Mesenchymal stem cell (in vitro differentiated cells and primary cell): ENCODE results near the gene BAZ1B.
"Not testable (repeated sequence)": the region's sequence is repeated elsewhere in the genome, so short reads cannot be mapped to it uniquely, and the experiment has no call there.

Experiments
- DNase-seq: peaks from one replicate; pipeline ENCODE4 v3.0.0-alpha.2; 2013
- H2AFZ ChIP-seq: one replicate; pipeline ENCODE4 v1.6.1; 2013; ENCODE audit warnings: low read depth, mild to moderate bottlenecking, control low read depth, inconsistent platforms, low read length, moderate library complexity
- H2AK5ac ChIP-seq: 2 replicates; pipeline ENCODE4 v1.6.1; 2013; ENCODE audit warnings: low read length, moderate library complexity, mild to moderate bottlenecking, inconsistent platforms; ENCODE audit not compliant: severe bottlenecking
- H2BK120ac ChIP-seq: one replicate; pipeline ENCODE4 v1.6.1; 2013; ENCODE audit warnings: low read depth, mild to moderate bottlenecking, inconsistent platforms, low read length, moderate library complexity
- H2BK12ac ChIP-seq, 2 experiments: one replicate each; pipeline ENCODE4 v1.6.1; 2013; ENCODE audit warnings: inconsistent platforms in 2 of 2, low read length in 2 of 2, mild to moderate bottlenecking in 2 of 2, moderate library complexity in 2 of 2, control low read depth in 1 of 2
- H2BK15ac ChIP-seq: one replicate; pipeline ENCODE4 v1.6.1; 2013; ENCODE audit warnings: mild to moderate bottlenecking, low read depth, inconsistent platforms; ENCODE audit not compliant: poor library complexity, severe bottlenecking
- H2BK5ac ChIP-seq: 2 replicates; pipeline ENCODE4 v1.6.1; 2013; ENCODE audit warnings: low read depth, mild to moderate bottlenecking, low read length, control low read depth, inconsistent platforms; ENCODE audit not compliant: poor library complexity, severe bottlenecking
- H3K14ac ChIP-seq, 2 experiments: one replicate each; pipeline ENCODE4 v1.6.1; 2013; ENCODE audit warnings: inconsistent platforms in 2 of 2, low read length in 2 of 2, control low read depth in 1 of 2, mild to moderate bottlenecking in 1 of 2, moderate library complexity in 1 of 2
- H3K18ac ChIP-seq, 2 experiments: one replicate each; pipeline ENCODE4 v1.6.1; 2013; ENCODE audit warnings: inconsistent platforms in 2 of 2, low read length in 2 of 2, control low read depth in 1 of 2, low read depth in 1 of 2, mild to moderate bottlenecking in 1 of 2
- H3K23ac ChIP-seq, 2 experiments: one replicate each; pipeline ENCODE4 v1.6.1; 2013; ENCODE audit warnings: inconsistent platforms in 2 of 2, low read length in 2 of 2, mild to moderate bottlenecking in 2 of 2, moderate library complexity in 2 of 2, control low read depth in 1 of 2
- H3K27ac ChIP-seq: 2 replicates; pipeline ENCODE4 v1.5.1; 2013; ENCODE audit warnings: mild to moderate bottlenecking, moderate library complexity, low read length, control low read depth, inconsistent platforms; ENCODE audit not compliant: poor library complexity, severe bottlenecking
- H3K27me3 ChIP-seq, 2 experiments: 2 replicates each; pipeline versions ENCODE4 v1.6.1 to v1.7.0; 2013; ENCODE audit warnings: low read length in 2 of 2, mild to moderate bottlenecking in 2 of 2, moderate library complexity in 2 of 2, control low read depth in 1 of 2, inconsistent platforms in 1 of 2; ENCODE audit not compliant: control insufficient read depth in 1 of 2, insufficient read depth in 1 of 2
- H3K36me3 ChIP-seq, 2 experiments: 2 replicates each; pipeline versions ENCODE4 v1.6.1 to v1.7.0; 2013; ENCODE audit warnings: low read length in 2 of 2, control low read depth in 1 of 2, inconsistent platforms in 1 of 2, low read depth in 1 of 2, mild to moderate bottlenecking in 1 of 2; ENCODE audit not compliant: insufficient read depth in 2 of 2, control insufficient read depth in 1 of 2
- H3K4ac ChIP-seq, 2 experiments: one replicate each; pipeline ENCODE4 v1.6.1; 2013; ENCODE audit warnings: inconsistent platforms in 2 of 2, low read length in 2 of 2, mild to moderate bottlenecking in 2 of 2, moderate library complexity in 2 of 2, control low read depth in 1 of 2, low read depth in 1 of 2
- H3K4me1 ChIP-seq: 2 replicates; pipeline ENCODE4 v1.6.1; 2013; ENCODE audit warnings: low read depth, low read length, control low read depth; ENCODE audit not compliant: control insufficient read depth, insufficient read depth
- H3K4me2 ChIP-seq: 2 replicates; pipeline ENCODE4 v1.6.1; 2013; ENCODE audit warnings: low read length, mild to moderate bottlenecking, inconsistent platforms; ENCODE audit not compliant: poor library complexity, severe bottlenecking
- H3K4me3 ChIP-seq, 2 experiments: 2 replicates each; pipeline versions ENCODE4 v1.5.1 to v1.7.0; 2013; ENCODE audit warnings: low read length in 2 of 2, mild to moderate bottlenecking in 2 of 2, control low read depth in 1 of 2, low read depth in 1 of 2; ENCODE audit not compliant: insufficient read depth in 1 of 2
- H3K79me1 ChIP-seq: replicated peaks from 2 replicates; pipeline ENCODE4 v1.6.1; 2013; ENCODE audit warnings: mild to moderate bottlenecking, control low read depth, low read length, inconsistent platforms; ENCODE audit not compliant: poor library complexity, severe bottlenecking
- H3K9ac ChIP-seq: 2 replicates; pipeline ENCODE4 v1.7.0; 2013; ENCODE audit warnings: mild to moderate bottlenecking, low read length, moderate library complexity
- H3K9me3 ChIP-seq: 2 replicates; pipeline ENCODE4 v1.7.0; 2013; ENCODE audit warnings: mild to moderate bottlenecking, low read length; ENCODE audit not compliant: control insufficient read depth
- H4K8ac ChIP-seq: one replicate; pipeline ENCODE4 v1.6.1; 2013; ENCODE audit warnings: inconsistent platforms, mild to moderate bottlenecking, low read length, moderate library complexity
- H4K91ac ChIP-seq: one replicate; pipeline ENCODE4 v1.6.1; 2013; ENCODE audit warnings: mild to moderate bottlenecking, low read length, inconsistent platforms
- WGBS: methylation state at CpG from one replicate; pipeline ENCODE4 v1.1.7; 2013; ENCODE audit warnings: mixed read lengths; 5-methylcytosine and 5-hydroxymethylcytosine counted together

BAZ1B gene

GRCh38 chr7:73496626-73497025 lies 25.5 kb downstream of the BAZ1B start:
- Histone ChIP-seq H3K4me1 (no peaks in the 10 kb centered on the region), H2AK5ac (no peak overlapping the region), H3K79me1 (peaks cover 12% of the 10 kb centered on the region), H2BK15ac (no peak overlapping the region), H3K4me3 (no peak overlapping the region), H3K23ac (no peak overlapping the region), H3K18ac (no peak overlapping the region), H4K91ac (no peak overlapping the region), H3K9me3 (no peaks in the 10 kb centered on the region), H2BK12ac (no peak overlapping the region), H3K4me2 (no peak overlapping the region), H3K9ac (no peak overlapping the region), H2AFZ (no peak overlapping the region), H4K8ac (no peak overlapping the region), H3K27me3 (no peaks in the 10 kb centered on the region), H3K27ac (no peak overlapping the region), H2BK5ac (no peak overlapping the region), H2BK120ac (no peak overlapping the region), H3K4ac (no peak overlapping the region), H3K36me3 (peaks cover 32 to 91% of the 10 kb centered on the region in 2 experiments), H3K14ac (no peak overlapping the region)
- no peak for DNase-seq
- WGBS = 98% methylated on average over 7 of the region's 7 CpGs

DNA sequence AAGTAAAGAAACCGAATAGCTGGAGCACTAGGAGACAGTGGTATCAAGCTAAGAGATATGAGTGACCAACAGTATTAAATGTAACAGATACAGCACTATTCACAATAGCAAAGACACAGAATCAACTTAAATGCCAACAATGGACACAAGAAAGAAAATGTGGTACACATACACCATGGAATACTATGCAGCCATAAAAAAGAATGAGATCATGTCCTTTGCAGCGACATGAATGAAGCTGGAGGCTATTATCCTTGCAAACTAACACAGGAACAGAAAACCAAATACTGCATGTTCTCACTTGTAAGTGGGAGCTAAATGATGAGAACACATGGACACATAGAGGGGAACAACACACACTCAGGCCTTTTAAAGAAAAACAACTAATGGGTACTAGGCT lies 26.6 kb downstream of the BAZ1B start:
- not testable (repeated sequence) for H2BK15ac ChIP-seq, H3K27me3 ChIP-seq, H3K18ac ChIP-seq, H3K4me2 ChIP-seq, H4K8ac ChIP-seq, H2BK5ac ChIP-seq, H3K4ac ChIP-seq, H3K9me3 ChIP-seq, H4K91ac ChIP-seq, H2AFZ ChIP-seq, H2AK5ac ChIP-seq, H3K4me3 ChIP-seq, H3K23ac ChIP-seq, H2BK12ac ChIP-seq, H3K4me1 ChIP-seq, H2BK120ac ChIP-seq, H3K27ac ChIP-seq, H3K14ac ChIP-seq, DNase-seq, H3K9ac ChIP-seq
- 100% methylated on average over 1 of the region's 2 CpGs for WGBS
- Histone ChIP-seq H3K79me1 (peaks cover 13% of the 10 kb centered on the region), H3K36me3 (peaks cover 39 to 93% of the 10 kb centered on the region in 2 experiments)

- Histone ChIP-seq H2BK12ac (no peak overlapping the region), H4K8ac (no peak overlapping the region), H2BK5ac (no peak overlapping the region), H3K9ac (no peak overlapping the region), H3K79me1 (peaks cover 18% of the 10 kb centered on the region), H3K4ac (no peak overlapping the region), H3K23ac (no peak overlapping the region), H3K4me1 (no peaks in the 10 kb centered on the region), H3K4me2 (no peak overlapping the region), H3K27me3 (no peaks in the 10 kb centered on the region), H3K4me3 (no peak overlapping the region), H3K9me3 (no peaks in the 10 kb centered on the region), H3K27ac (no peak overlapping the region), H2BK120ac (no peak overlapping the region), H2AFZ (no peak overlapping the region), H3K14ac (no peak overlapping the region), H2AK5ac (no peak overlapping the region), H3K36me3 (peaks cover 31 to 92% of the 10 kb centered on the region in 2 experiments), H4K91ac (no peak overlapping the region), H3K18ac (no peak overlapping the region), H2BK15ac (no peak overlapping the region)
- DNase-seq = no peak
Measured at GRCh38 chr7:73489976-73490375, 32.1 kb downstream of the BAZ1B start.

- Histone ChIP-seq H4K8ac (no peak overlapping the region), H3K27me3 (no peaks in the 10 kb centered on the region), H2BK15ac (no peak overlapping the region), H3K79me1 (peaks cover 14% of the 10 kb centered on the region), H3K9ac (peak overlapping the region; percentile 29), H3K27ac (no peak overlapping the region), H3K9me3 (no peaks in the 10 kb centered on the region), H3K4me2 (no peak overlapping the region), H3K14ac (no peak overlapping the region), H4K91ac (no peak overlapping the region), H2BK5ac (no peak overlapping the region), H2AFZ (no peak overlapping the region), H3K23ac (no peak overlapping the region), H2BK12ac (no peak overlapping the region), H3K18ac (no peak overlapping the region), H3K4ac (no peak overlapping the region), H3K4me3 (no peak overlapping the region), H2AK5ac (no peak overlapping the region), H2BK120ac (no peak overlapping the region), H3K4me1 (peaks cover 3% of the 10 kb centered on the region), H3K36me3 (peaks cover 29 to 87% of the 10 kb centered on the region in 2 experiments)
- DNase-seq = peak; percentile 3
- WGBS = 100% methylated on average over 1 of the region's 1 CpG
Measured at GRCh38 chr7:73487486-73487885, 34.6 kb downstream of the BAZ1B start.
